Measurements from ENCODE around the gene UBALD1.

UBALD1 gene

DNA sequence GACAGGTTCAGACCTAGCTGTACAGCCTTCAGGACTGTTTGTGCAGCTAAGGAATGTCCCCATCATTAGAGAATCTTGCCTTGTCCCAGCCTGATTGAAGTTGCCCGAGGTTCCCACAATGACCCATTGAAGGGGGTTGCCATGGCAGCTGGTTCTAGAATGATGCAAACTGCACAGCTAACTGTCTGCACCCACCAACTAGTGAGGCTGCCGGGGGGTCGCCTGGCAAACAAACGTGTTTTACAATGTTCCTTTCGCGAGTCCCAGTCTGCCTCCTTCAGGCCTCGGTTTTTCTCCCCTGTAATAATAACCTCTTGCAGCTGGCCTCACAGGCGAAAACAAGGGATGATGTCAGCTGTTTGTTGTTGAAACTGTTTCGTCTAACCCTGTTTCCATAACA, 53.1 kb downstream of the UBALD1 start:
- Histone ChIP-seq H3K4me1 (ENCODE audit: insufficient read depth, low read length) (no peaks in the 10 kb centered on the region), H3K9ac (ENCODE audit: low read depth, low read length) (no peak overlapping the region), H3K27ac (ENCODE audit: low read length) (no peak overlapping the region), H3K27me3 (ENCODE audit: insufficient read depth, low read length) (no peaks in the 10 kb centered on the region), H3K4me3 (ENCODE audit: low read length) (no peak overlapping the region), H3K36me3 (ENCODE audit: insufficient read depth, low read depth, low read length) (no peaks in the 10 kb centered on the region), H3K9me3 (ENCODE audit: insufficient read depth, low read depth, low read length) (no peaks in the 10 kb centered on the region)

All from iPS-20b (cell line).